Osteocyte (in vitro differentiated cells): ENCODE data around the gene ELF4. TPM values are rescaled to one million over a fixed set of nuclear protein-coding genes. Genes with fewer than 3 reads are reported as not detected.

ENCODE experiments used
- DNase-seq: peaks from one replicate; pipeline ENCODE4 v3.0.0; 2021; ENCODE audit warnings: mixed read lengths; ENCODE audit not compliant: unreplicated experiment; ENCODE audit errors: extremely low spot score
- H3K27ac Mint-ChIP-seq: one replicate; pipeline ENCODE4 v1.8.0; 2021; ENCODE audit warnings: mild to moderate bottlenecking, mixed read lengths; ENCODE audit not compliant: unreplicated experiment
- H3K27me3 Mint-ChIP-seq: one replicate; pipeline ENCODE4 v1.8.0; 2021; ENCODE audit warnings: mixed read lengths; ENCODE audit not compliant: unreplicated experiment
- H3K36me3 Mint-ChIP-seq: one replicate; pipeline ENCODE4 v1.8.0; 2021; ENCODE audit warnings: mixed read lengths; ENCODE audit not compliant: unreplicated experiment
- H3K4me1 Mint-ChIP-seq: one replicate; pipeline ENCODE4 v1.8.0; 2021; ENCODE audit warnings: mixed read lengths; ENCODE audit not compliant: unreplicated experiment
- H3K4me3 Mint-ChIP-seq: one replicate; pipeline ENCODE4 v1.8.0; 2021; ENCODE audit warnings: mild to moderate bottlenecking, moderate library complexity, mixed read lengths; ENCODE audit not compliant: unreplicated experiment
- H3K9me3 Mint-ChIP-seq: one replicate; pipeline ENCODE4 v1.8.0; 2021; ENCODE audit warnings: mixed read lengths; ENCODE audit not compliant: unreplicated experiment
- CTCF ChIP-seq: fragments of 200-600 bp; sonication (generic); IDR thresholded peaks from 2 replicates; pipeline ENCODE4 v1.5.0; 2021; ENCODE audit warnings: antibody characterized with exemption, mild to moderate bottlenecking, moderate library complexity
- total RNA-seq: library from RNA; stranded (reverse); gene quantifications from 2 replicates; pipeline ENCODE4 v1.2.1, GENCODE V29; 2021

Gene ELF4
- total RNA-seq, 1 donor from 2014 or later, result 25.2 TPM

GRCh38 chrX:130097507-130098209, 12.6 kb downstream of the ELF4 start:
- peaks cover 7% of the 10 kb centered on the region for H3K9me3 Mint-ChIP-seq
- peaks cover 23% of the 10 kb centered on the region for H3K4me1 Mint-ChIP-seq
- no peak overlapping the region for H3K4me3 Mint-ChIP-seq
- no peak for TF ChIP-seq CTCF
- no peak overlapping the region for H3K27ac Mint-ChIP-seq
- no peak for DNase-seq
- H3K36me3 Mint-ChIP-seq, result no peaks in the 10 kb centered on the region
- H3K27me3 Mint-ChIP-seq, result no peaks in the 10 kb centered on the region

GRCh38 chrX:130095249-130096030, 14.9 kb downstream of the ELF4 start:
- TF ChIP-seq CTCF, result no peak
- no peak overlapping the region for H3K4me3 Mint-ChIP-seq
- H3K27ac Mint-ChIP-seq, result no peak overlapping the region
- H3K4me1 Mint-ChIP-seq, result peaks cover 22% of the 10 kb centered on the region
- peaks cover under 1% of the 10 kb centered on the region for H3K9me3 Mint-ChIP-seq
- H3K27me3 Mint-ChIP-seq, result no peaks in the 10 kb centered on the region
- no peaks in the 10 kb centered on the region for H3K36me3 Mint-ChIP-seq
- no peak for DNase-seq

GRCh38 chrX:130094696-130095095, 15.6 kb downstream of the ELF4 start:
- no peak overlapping the region for H3K27ac Mint-ChIP-seq
- TF ChIP-seq CTCF, result no peak
- no peaks in the 10 kb centered on the region for H3K36me3 Mint-ChIP-seq
- H3K4me3 Mint-ChIP-seq, result no peak overlapping the region
- peaks cover 20% of the 10 kb centered on the region for H3K4me1 Mint-ChIP-seq
- no peaks in the 10 kb centered on the region for H3K9me3 Mint-ChIP-seq
- no peak for DNase-seq
- H3K27me3 Mint-ChIP-seq, result no peaks in the 10 kb centered on the region

GRCh38 chrX:130093271-130093670, 17.0 kb downstream of the ELF4 start:
- no peak overlapping the region for H3K4me3 Mint-ChIP-seq
- no peak for TF ChIP-seq CTCF
- H3K27ac Mint-ChIP-seq, result no peak overlapping the region
- no peak for DNase-seq
- peaks cover 16% of the 10 kb centered on the region for H3K4me1 Mint-ChIP-seq
- no peaks in the 10 kb centered on the region for H3K27me3 Mint-ChIP-seq
- no peaks in the 10 kb centered on the region for H3K9me3 Mint-ChIP-seq
- no peaks in the 10 kb centered on the region for H3K36me3 Mint-ChIP-seq

GRCh38 chrX:130091980-130092522, 18.2 kb downstream of the ELF4 start:
- no peak for DNase-seq
- H3K27ac Mint-ChIP-seq, result peak overlapping the region; percentile 44

More at GRCh38 chrX:130091980-130092522, 18.2 kb downstream of the ELF4 start:
- no peak overlapping the region for H3K4me3 Mint-ChIP-seq
- peaks cover 15% of the 10 kb centered on the region for H3K4me1 Mint-ChIP-seq
- no peak for TF ChIP-seq CTCF
- H3K9me3 Mint-ChIP-seq, result no peaks in the 10 kb centered on the region
- no peaks in the 10 kb centered on the region for H3K27me3 Mint-ChIP-seq
- H3K36me3 Mint-ChIP-seq, result no peaks in the 10 kb centered on the region
